UCSD-AML1 (cell line): Measurements from ENCODE around the gene ZFYVE21.

Source experiments
- DNase-seq: peaks from one replicate; lab custom pipeline; 2025; ENCODE audit not compliant: unreplicated experiment; lab: John Stamatoyannopoulos, UW

The ZFYVE21 gene

DNA sequence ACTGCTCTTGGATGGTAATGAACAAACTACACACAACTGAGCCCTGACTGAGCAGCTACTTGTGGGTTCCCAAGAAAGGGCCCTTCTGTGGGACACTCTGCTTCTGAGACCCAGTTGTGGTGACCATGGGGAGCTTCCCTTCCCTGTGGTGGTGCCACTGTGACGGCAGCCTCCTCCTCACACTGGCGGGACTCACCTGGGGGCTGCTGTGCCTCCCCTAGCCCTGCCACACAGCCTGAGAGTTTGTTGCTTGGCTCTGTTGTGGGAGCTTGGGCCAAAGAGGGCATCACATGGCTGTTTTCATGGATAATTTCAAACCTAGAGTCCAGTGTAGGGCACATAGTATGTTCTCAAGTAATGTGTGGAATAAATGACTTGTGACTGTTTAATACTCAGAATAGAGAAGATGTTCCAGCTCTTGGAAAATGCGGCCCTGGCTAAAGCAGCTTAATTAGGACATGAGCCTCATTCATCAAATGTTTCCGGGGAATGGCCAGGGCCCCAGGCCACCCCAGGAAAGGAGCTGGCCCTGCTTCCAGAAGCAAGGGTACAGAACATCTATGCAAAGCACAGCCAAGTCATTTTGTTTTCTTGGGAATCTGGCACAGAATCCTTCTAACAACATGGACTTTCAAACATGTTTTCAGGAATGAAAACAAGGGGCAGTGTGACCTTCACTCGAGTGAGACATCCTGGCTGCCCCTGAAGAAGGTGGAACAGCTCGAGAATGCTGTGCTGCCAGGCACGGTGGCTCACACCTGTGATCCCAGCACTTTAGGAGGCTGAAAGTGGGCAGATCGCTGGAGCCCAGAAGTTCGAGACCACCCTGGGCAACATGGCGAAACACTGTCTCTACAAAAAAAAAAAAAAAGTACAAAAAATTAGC is 21.2 kb downstream of the ZFYVE21 start:
- DNase-seq = no peak

DNA sequence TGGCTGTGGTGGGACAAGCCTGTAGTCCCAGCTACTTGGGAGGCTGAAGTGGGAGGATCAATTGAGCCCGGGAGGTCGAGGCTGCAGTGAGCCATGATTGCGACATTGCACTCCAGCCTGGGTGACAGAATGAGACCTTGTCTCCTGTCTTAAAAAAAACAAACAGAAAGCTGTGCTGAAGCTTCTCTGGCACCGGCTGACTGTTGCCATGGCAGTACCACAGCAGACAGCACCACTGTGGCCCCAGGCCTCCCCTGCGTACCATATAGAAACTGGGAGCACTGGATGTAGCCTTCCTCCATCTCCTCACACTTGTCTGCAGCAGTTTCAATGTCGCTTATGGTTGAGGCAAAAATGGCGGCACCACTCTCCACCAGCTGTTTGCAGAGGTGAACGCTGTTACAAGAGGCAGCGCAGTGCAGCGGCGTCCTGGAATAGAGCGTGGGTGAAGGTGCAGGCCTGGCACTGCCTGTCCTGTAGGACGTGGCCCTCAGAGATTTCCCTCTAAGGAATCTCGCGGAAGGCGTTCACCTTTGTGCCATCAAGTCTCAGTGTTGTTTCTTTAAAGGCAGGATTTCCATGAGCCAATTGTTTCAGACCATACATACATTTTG is 21.9 kb downstream of the ZFYVE21 start:
- no peak for DNase-seq

DNA sequence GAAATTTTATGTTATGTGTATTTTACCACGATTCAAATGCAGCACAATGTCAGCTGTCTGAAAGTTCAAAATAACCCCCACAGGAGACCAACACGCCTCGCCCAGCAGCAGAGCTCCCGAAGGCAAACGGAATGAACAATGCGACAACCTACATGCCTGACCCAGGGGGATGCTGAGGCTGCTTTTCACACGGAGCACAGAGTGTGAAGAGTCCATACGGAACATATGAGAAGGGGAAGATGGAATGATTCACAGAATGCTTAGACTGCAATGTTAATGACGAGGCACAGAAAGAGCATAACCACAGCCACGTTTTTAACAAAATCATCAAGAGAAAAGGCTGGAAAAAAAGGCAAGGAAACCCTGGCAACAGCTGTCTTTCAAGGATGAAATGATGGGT is 22.6 kb downstream of the ZFYVE21 start:
- no peak for DNase-seq

DNA sequence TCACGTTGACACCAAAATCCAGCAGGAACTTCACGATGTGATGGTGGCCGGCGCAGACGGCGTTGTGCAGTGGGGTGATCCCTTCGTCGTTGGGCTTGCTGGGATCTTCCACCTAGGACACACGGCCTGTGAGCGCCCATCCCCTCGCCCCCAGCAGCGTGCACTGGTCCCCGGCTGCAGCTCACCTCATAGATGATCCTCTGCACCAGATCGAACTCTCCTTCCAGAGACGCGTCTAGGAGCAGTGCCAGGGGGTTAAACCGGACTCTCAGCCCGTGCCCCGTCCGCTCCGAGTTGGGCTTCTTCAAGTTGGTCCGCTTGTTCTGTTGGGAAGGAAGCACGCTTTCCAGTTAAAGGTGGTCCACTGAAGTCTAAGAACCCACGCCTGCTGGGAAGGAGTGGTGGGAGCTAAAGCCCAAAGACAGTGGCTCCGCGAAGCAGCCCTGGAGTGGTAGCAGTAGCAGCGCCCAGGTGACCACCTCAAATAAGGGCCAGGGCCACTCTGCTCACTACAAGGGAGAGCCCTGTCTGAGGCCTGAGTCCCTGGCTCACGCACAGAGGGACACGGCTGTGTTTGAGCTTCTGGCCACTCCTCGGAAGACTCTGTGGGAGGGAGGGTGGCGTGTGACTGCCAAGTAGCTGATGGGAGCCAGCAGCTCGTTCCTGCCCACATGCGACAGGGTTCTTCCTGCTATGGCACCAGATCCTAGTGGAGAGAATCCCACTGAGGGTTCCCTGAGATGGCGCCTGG is 23.3 kb downstream of the ZFYVE21 start:
- DNase-seq = no peak

GRCh38 chr14:103739466-103739792 is 23.8 kb downstream of the ZFYVE21 start:
- no peak for DNase-seq

GRCh38 chr14:103739793-103740501 is 24.3 kb downstream of the ZFYVE21 start:
- no peak for DNase-seq

- DNase-seq = no peak
Observed at GRCh38 chr14:103740991-103741689, 25.5 kb downstream of the ZFYVE21 start.

DNA sequence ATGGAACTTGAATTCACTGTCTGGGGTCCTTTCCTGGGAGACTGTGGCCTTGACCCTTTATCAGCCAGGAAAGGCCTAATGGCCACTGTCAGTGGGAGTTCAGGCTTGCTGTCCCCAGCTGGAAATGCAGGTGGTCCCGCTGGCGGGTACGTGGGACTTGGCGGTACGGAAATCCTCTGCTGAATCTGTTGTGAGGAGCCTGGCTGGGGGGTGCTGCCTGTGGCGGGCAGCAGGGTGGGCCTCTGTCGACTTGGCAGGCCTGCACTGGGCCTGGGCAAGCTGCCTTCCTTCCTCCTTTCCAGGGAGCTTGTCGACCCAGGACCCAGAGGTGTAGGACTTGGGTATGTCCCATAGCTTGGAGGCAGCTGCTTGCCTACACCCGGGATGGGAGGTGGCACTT is 26.3 kb downstream of the ZFYVE21 start:
- DNase-seq = no peak

DNA sequence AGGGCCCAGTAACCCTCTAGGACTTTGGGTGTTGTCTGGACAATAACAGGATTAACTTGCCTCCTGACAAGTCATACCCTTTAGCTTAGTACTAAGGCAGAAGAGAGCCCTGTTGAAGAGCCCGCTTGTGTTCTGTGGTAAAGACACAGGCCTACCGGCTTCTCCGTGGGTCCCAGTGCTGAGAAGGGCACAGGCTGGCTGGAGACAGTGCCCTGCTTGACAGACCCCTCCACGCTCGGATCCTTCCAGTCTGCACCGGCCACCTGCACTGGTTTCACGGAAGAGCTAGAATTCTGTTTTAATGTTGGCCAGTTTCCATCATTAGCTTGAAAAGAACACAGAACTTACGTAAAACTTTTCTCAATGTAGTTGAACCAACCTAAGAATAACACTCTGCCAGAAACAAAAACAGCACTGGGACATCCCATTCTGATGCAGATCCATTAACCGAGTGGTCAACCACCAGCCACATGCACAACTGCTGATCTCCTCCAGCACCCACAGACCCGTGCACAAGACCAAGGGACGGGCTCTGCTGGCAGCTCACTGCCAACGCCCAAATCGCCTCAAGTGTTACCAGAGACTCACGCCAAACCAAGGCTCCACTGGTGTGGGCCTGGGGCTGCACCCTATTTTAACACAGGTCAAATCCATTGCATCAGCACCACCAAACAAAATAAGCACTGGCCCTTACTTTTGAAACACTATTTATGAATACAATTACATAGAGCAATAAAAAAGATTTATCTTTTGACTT is 27.1 kb downstream of the ZFYVE21 start:
- no peak for DNase-seq

- no peak for DNase-seq
Observed at GRCh38 chr14:103743691-103744090, 28.1 kb downstream of the ZFYVE21 start.

- DNase-seq = no peak
Observed at GRCh38 chr14:103744621-103745395, 29.2 kb downstream of the ZFYVE21 start.

DNA sequence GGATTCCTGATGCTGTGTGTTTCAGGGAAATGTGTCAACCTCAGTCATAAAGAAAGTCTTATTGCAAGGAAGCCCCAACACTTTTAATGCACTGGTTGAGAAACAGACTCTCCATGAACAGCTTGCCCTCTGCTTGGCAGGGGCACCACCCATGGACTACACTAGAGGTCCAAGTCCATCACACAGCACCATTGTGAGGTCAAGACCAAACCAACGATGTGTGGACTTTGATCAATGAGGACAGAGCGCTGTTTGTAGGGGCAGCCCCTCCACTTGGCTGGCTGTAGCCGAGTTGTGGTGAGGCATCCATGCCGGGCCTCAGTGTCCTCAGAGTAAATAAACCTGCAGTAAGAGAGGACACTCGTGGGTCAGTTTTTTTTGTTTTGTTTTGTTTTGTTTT is 29.8 kb downstream of the ZFYVE21 start:
- DNase-seq = no peak

DNA sequence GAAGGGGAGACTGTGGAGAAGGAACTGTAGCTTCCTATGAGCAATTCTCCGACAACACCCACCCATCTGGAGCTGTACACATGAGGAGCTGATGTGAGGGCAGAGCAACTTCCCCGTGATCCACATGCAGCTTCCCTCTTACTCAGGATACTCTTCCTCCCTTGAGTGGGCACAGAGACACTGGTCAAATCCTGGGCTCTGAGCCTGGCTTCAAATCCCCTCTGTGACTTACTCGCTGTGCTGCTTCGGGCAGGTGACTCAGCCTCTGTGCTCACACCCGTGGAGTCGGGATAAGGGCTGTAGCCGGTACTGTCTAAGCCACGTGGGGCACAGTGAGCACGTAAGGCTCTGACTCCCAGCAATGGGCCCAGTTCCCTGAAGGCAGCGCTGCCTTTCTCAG is 31.1 kb downstream of the ZFYVE21 start:
- DNase-seq = no peak

- no peak for DNase-seq
Observed at GRCh38 chr14:103748534-103748857, 32.9 kb downstream of the ZFYVE21 start.

DNA sequence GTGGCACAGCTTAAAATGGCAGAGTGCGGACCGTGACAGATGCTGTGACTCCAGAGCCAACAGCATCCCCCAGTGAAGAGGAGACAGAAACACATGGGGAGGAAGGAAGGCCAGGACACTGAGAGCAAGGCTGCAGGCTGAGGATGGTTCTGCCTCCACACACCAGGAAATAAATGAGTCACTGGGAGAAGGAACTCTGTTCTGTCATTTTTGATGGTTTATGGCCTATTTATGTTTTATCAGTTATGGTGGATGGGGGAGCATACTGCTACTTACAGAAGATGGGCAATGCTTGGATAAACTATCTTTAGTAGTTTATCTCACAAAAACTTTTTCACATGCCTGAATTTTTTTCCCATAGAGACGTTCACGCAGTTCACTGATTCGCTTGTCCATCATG is 33.8 kb downstream of the ZFYVE21 start:
- no peak for DNase-seq

DNA sequence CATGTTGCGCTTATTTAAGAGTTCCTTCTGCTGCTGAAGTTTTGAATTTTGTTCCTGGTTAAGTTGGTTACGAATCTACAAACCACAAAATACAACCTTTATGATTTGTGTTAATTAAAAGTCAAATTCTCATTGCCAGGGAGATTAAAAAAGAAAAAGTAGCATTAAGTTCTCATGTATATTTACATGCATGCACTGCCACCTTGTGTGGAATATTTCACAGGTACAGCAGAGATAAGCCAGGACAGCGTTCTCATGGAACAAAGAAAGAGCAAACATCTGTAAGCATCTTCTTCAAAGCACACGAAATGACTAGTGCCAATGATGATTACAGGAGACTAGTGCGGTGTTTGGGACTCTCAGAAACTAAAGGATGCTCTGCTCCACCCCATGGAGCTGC is 34.2 kb downstream of the ZFYVE21 start:
- no peak for DNase-seq

DNA sequence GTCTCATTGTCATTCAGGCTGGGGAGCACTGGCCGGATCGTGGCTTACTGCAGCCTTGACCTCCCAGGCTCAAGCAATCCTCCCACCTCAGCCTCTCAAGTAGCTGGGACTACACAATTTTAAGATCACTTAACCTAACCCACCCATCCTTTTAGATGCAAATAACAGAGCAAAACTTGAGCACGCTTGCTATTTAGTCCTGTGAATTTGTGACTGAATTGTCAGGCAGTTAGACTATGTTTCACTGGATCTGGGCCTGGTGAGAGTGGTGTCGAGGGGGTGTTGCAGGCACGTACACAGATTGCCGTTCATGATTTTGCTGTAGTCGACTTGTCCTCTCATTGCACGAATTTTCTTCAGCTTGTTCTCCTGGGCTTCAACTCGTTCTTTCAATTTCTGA is 38.2 kb downstream of the ZFYVE21 start:
- no peak for DNase-seq

DNA sequence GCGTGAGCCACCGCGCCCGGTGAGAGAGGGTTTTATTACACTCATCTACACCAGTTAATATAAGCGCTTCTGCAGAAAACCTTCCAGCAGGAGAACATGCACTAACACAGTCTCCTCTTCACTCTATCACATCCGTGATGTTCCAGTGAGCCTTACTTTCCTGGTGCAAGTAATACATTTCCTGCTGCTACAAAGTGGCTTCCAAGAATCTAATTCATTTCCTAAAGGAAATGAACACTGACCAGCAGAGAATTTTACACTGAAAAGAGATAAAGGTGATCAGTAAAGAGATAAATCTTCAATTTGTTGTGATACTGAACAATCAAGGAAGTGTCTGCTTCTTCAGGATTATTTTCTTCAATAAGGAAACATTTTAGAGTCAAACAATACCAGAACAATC is 39.5 kb downstream of the ZFYVE21 start:
- DNase-seq = no peak

DNA sequence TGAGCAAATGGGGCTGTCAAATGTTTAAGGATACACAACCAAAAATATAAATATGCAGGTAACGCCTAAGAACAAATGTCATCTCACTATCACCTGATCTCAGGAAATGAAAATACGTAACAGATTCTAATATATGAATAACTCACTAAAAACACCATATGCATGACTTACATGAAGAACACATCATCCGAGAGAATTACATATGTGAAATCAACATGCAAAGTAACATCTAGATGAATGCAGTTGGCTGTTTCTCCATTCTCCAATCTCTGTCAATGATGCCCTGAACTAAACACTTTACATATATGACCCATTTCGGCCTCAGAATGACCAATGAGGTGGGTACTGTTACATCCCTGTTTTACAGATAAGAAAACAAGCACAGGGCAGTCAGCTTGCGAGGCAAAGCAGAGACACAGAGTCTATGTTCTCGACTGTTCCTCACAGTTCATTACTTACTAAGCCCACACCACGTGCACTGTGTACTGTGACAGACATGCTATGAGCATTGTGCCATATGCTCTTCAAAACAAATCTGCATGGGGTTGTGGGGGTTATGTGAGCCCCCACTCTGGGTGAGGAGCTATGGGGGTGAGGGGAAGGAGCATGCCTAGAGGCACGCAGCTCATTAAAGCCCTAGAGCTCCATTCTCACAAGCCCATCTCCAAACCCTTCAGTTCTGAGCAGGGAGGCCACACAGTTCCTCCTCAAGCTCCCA is 42.6 kb downstream of the ZFYVE21 start:
- DNase-seq = no peak
